K562 (cell line): Measurements from ENCODE around the gene JMJD1C. TPM values are rescaled to one million over a fixed set of nuclear protein-coding genes. Genes with fewer than 3 reads are reported as not detected.

Experiments used
- ATF4 ChIP-seq: fragments of 450-650 bp; formaldehyde crosslinking; IDR thresholded peaks from 2 replicates; pipeline ENCODE4 v1.4.0; 2022; ENCODE audit warnings: mild to moderate bottlenecking, moderate library complexity
- ATF6 ChIP-seq: sonication (generic); formaldehyde crosslinking; IDR thresholded peaks from 2 replicates; pipeline ENCODE4 v1.4.0; 2020; ENCODE audit warnings: mild to moderate bottlenecking, missing genetic modification reagents
- CBX5 ChIP-seq: IDR thresholded peaks from 2 replicates; pipeline ENCODE4 v1.6.1; 2014; ENCODE audit warnings: low read depth, borderline replicate concordance
- HINFP ChIP-seq: fragments of 450-650 bp; conservative IDR thresholded peaks from 2 replicates; pipeline ENCODE4 v1.6.1; 2016; ENCODE audit warnings: missing genetic modification characterization, low read depth, mild to moderate bottlenecking, control low read depth, missing compliant biosample characterization
- HMG20A ChIP-seq: fragments of 450-650 bp; formaldehyde crosslinking; conservative IDR thresholded peaks from 2 replicates; pipeline ENCODE4 v1.4.0; 2020; ENCODE audit warnings: mild to moderate bottlenecking, mixed read lengths
- HSF4 ChIP-seq: fragments of 250-450 bp; sonication (Bioruptor Pico); IDR thresholded peaks from 2 replicates; pipeline ENCODE4 v2.1.2; 2022; ENCODE audit warnings: mild to moderate bottlenecking, moderate library complexity, borderline replicate concordance
- PPARD ChIP-seq: fragments of 250-450 bp; sonication (Bioruptor Pico); IDR thresholded peaks from 2 replicates; pipeline ENCODE4 v1.8.0; 2022; ENCODE audit warnings: inconsistent platforms, mild to moderate bottlenecking, moderate library complexity
- RAD21 ChIP-seq, 2 experiments: fragments of 250-450 bp in 1 of 2; fragments of 450-650 bp in 1 of 2; sonication (Bioruptor Pico) in 1 of 2; formaldehyde crosslinking in 1 of 2; IDR thresholded peaks in 1 of 2; conservative IDR thresholded peaks in 1 of 2; 2 replicates each; pipeline versions ENCODE4 v1.4.0 to v1.8.0; 2020 to 2022; ENCODE audit warnings: mild to moderate bottlenecking in 2 of 2, moderate library complexity in 1 of 2
- RBM17 ChIP-seq: fragments of 200-400 bp; formaldehyde crosslinking; IDR thresholded peaks from 2 replicates; pipeline ENCODE4 v1.6.1; 2017; ENCODE audit warnings: low read depth, mild to moderate bottlenecking, low read length, borderline replicate concordance
- RFX1 ChIP-seq: fragments of 450-650 bp; IDR thresholded peaks from 2 replicates; pipeline ENCODE4 v1.6.1; 2016; ENCODE audit warnings: mild to moderate bottlenecking, moderate library complexity
- UBTF ChIP-seq, 2 experiments: IDR thresholded peaks; 2 replicates each; pipeline ENCODE4 v1.6.1; 2012; ENCODE audit warnings: improper control_type of control experiment in 2 of 2, low read depth in 2 of 2, low read length in 2 of 2, borderline replicate concordance in 1 of 2
- ZBTB49 ChIP-seq: sonication (generic); formaldehyde crosslinking; IDR thresholded peaks from 2 replicates; pipeline ENCODE4 v1.8.0; 2022; ENCODE audit warnings: missing genetic modification reagents, mild to moderate bottlenecking, borderline replicate concordance
- ZNF280B ChIP-seq: fragments of 250-450 bp; sonication (Bioruptor Pico); IDR thresholded peaks from 2 replicates; pipeline ENCODE4 v1.5.1; 2021; ENCODE audit warnings: mild to moderate bottlenecking
- ZNF436 ChIP-seq: fragments of 250-450, 450-650 bp; sonication (Bioruptor Pico); formaldehyde crosslinking; IDR thresholded peaks from 2 replicates; pipeline ENCODE4 v1.7.0; 2020; ENCODE audit warnings: mild to moderate bottlenecking
- polyA plus RNA-seq, 8 experiments: library from polyadenylated mRNA; depleted of rRNA in 4 of 8; stranded (reverse) in 5 of 8; unstranded in 3 of 8; fragments of >200 nt; fragmentation: Nextera tagmentation in 2 of 8; fragmentation: Illumina TruSeq in 1 of 8; extraction: Ambion mirVana in 2 of 8; extraction: Trizol in 1 of 8; gene quantifications; 2 replicates each; pipeline versions ENCODE4 v1.2.1 to v1.2.3, GENCODE V29; 2011 to 2014; ENCODE audit warnings: inconsistent platforms in 1 of 8, missing spikeins in 1 of 8
- total RNA-seq, 7 experiments: library from RNA; depleted of rRNA in 6 of 7; stranded (reverse); fragments of >200 nt in 6 of 7; fragmentation: Illumina TruSeq in 2 of 7; extraction: Trizol in 2 of 7; gene quantifications; 2 replicates each; pipeline versions ENCODE4 v1.2.1 to v1.2.3, GENCODE V29; 2011 to 2021; ENCODE audit warnings: low replicate concordance in 1 of 7

The JMJD1C gene
- total and polyA plus RNA-seq, 9 of the 15 experiments (the other 6 are each of a cell fraction or from before 2014, with no cell fraction given), result 25.3 to 68.0 (median 47.2) TPM

- peak; percentile 59; the same call in 1 of the 2 replicates for TF ChIP-seq ATF6
- no peak for TF ChIP-seq ZBTB49
- no peak for TF ChIP-seq PPARD (CRISPR knock-in tag)
- peak in 1 of 2 experiments; percentile 79; a peak in 1 of 4 replicates for TF ChIP-seq UBTF (IDR thresholded peaks at IDR 0.05; ENCODE audit: borderline replicate concordance in 1 of 2, low read depth in 2 of 2, low read length in 2 of 2)
- no peak for TF ChIP-seq ZNF280B
- TF ChIP-seq ZNF436 (CRISPR knock-in tag), result peak; percentile 68; the same call in 1 of the 2 replicates
- no peak; the same call in 1 of the 2 replicates for TF ChIP-seq ATF4
- TF ChIP-seq RFX1, result no peak
- TF ChIP-seq CBX5, result no peak
- no peak for TF ChIP-seq RBM17
- TF ChIP-seq HINFP (tag), result no peak
- no peak for TF ChIP-seq HSF4 (CRISPR knock-in tag)
- peak; percentile 10 to 34; a peak in 2 of 4 replicates for TF ChIP-seq RAD21 (CRISPR knock-in tag; conservative IDR thresholded peaks at IDR 0.05 in 1 of 2, IDR thresholded peaks at IDR 0.05 in 1 of 2)
- TF ChIP-seq HMG20A (CRISPR knock-in tag), result no peak
These were observed 332.5 kb downstream of the JMJD1C start, which contains the start of gene NRBF2 (continued) for GRCh38 chr10:63133056-63133820.
